Measurements from ENCODE around the gene SLC23A1. TPM values are rescaled to one million over a fixed set of nuclear protein-coding genes. Genes with fewer than 3 reads are reported as not detected.
A peak's percentile ranks its signal among the peaks of the same experiment; 100 is the strongest.

SLC23A1 gene
- total RNA-seq (not detected), polyA plus RNA-seq (under 1 TPM in 1 of 3 donors, not detected in 2; 0.03 TPM)
- long read RNA-seq, donor 1, result 0 reads
- long read RNA-seq, donor 2, result 0 reads

DNA sequence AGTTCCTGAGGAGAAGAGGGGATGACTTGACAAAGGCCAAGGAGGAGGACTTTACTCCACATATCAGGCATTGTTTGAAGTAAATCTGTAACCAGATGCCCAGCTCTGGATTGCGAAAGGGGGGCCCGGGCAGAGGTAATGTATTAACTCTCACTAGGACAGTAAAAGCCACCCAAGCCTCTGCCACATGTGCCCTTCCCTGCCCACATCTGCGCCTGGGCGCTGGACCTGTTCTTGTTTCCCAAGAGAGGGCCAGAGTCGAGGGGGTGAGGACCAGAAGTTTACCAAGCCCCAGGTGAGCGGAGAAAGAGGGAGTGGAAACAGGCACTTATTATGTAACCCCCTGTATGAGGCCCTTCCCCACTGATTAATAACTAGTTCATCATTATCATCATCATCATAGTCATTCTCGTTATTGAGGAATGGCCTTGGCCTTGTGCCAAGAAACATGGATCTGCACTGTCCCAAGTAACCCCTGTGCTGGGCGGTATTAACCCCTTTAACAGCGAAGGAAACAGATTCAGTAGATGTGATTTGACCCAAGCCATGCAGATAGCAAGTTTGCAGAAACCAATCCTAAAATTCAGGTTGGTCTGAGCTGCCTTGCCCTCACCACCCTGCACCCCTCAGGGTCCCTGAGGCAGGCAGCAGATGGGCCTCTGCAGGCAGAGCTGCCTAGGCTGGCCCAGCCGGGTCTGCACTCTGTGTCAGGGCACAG lies at the start of gene SLC23A1:
SLC23A1 (minus strand) TSS at position 23 of the 718 bp plus-strand sequence. CDS start 44 bp downstream, outside the sequence.
- DNase-seq (no peak), ATAC-seq (no peak)

DNA sequence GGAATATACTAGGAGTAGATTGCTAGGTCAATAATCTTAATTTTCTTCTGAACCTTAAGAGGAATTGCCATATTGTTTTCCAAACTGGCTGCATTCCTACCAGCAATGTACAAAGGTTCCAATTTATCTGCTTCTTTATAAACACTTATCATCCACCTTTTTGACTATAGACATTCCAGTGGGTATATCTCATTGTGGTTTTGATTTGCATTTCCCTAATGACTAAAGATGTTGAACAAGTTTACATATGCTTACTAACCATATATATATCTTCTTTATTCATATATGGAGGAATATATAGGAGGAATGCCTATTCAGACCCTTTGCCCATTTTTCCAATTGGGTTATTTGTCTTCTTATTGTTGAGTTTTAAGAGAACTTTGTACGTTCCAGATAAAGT lies 48.6 kb upstream of the SLC23A1 start:
- no peaks in the 10 kb centered on the region for H3K4me1 ChIP-seq
- no peaks in the 10 kb centered on the region for H3K27me3 ChIP-seq (ENCODE audit: insufficient read depth in 3 of 3, low read length in 2 of 3)
- WGBS, 3 donors, result 89 to 96% (median 96%) methylated on average over 1 of the region's 1 CpG
- DNase-seq, result no peak
- no peak overlapping the region for H3K27ac ChIP-seq
- TF ChIP-seq, protein P1, sequence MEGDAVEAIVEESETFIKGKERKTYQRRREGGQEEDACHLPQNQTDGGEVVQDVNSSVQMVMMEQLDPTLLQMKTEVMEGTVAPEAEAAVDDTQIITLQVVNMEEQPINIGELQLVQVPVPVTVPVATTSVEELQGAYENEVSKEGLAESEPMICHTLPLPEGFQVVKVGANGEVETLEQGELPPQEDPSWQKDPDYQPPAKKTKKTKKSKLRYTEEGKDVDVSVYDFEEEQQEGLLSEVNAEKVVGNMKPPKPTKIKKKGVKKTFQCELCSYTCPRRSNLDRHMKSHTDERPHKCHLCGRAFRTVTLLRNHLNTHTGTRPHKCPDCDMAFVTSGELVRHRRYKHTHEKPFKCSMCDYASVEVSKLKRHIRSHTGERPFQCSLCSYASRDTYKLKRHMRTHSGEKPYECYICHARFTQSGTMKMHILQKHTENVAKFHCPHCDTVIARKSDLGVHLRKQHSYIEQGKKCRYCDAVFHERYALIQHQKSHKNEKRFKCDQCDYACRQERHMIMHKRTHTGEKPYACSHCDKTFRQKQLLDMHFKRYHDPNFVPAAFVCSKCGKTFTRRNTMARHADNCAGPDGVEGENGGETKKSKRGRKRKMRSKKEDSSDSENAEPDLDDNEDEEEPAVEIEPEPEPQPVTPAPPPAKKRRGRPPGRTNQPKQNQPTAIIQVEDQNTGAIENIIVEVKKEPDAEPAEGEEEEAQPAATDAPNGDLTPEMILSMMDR (IDR thresholded peaks at IDR 0.05), result no peak
- H3K4me3 ChIP-seq, result no peak overlapping the region
- H3K9me3 ChIP-seq, result no peaks in the 10 kb centered on the region
- no peak for ATAC-seq
- H3K36me3 ChIP-seq (ENCODE audit: insufficient read depth in 1 of 2, low read depth in 1 of 2), result peaks cover 4 to 93% of the 10 kb centered on the region in 2 donors
- intact Hi-C loops (cut with DNase I), result no loop called here

More for the DNA sequence above, at the start of gene SLC23A1:
- peaks cover 8% of the 10 kb centered on the region for H3K4me1 ChIP-seq
- H3K36me3 ChIP-seq (ENCODE audit: insufficient read depth in 1 of 2, low read depth in 1 of 2), result no peaks in the 10 kb centered on the region
- H3K9me3 ChIP-seq, result no peaks in the 10 kb centered on the region
- WGBS, 3 donors, result 67 to 73% (median 72%) methylated on average over 10 of the region's 10 CpGs
- H3K27ac ChIP-seq, result no peak within 1 kb of the TSS
- no peak within 1 kb of the TSS for H3K4me3 ChIP-seq
- TF ChIP-seq, protein P1 (IDR thresholded peaks at IDR 0.05), result no peak
- intact Hi-C loops (cut with DNase I), result no loop called here
- no peaks in the 10 kb centered on the region for H3K27me3 ChIP-seq (ENCODE audit: insufficient read depth in 3 of 3, low read length in 2 of 3)

DNA sequence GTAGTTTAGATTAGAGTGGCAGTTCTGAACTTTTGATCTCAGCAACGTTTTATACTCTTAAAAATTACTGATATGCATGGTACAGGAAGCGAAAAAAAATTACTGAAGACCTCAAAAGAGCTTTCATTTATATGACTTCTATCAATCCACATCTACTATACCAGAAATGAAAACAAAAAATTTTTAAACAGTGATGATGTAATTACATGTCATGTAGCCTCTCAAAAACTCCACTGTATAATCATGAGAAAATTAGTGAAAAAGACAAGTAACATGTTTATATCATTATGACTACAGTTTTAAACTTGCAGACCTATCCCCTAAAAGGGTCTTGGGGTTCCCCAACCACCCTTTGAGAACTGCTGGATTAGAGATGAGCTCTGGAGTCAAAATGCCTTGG lies 46.9 kb upstream of the SLC23A1 start:
- no peaks in the 10 kb centered on the region for H3K27me3 ChIP-seq (ENCODE audit: insufficient read depth in 3 of 3, low read length in 2 of 3)
- no peaks in the 10 kb centered on the region for H3K9me3 ChIP-seq
- peaks cover 13% of the 10 kb centered on the region for H3K4me1 ChIP-seq
- DNase-seq (no peak), ATAC-seq (no peak)
- no peak overlapping the region for H3K4me3 ChIP-seq
- TF ChIP-seq, protein P1 (IDR thresholded peaks at IDR 0.05), result no peak
- peaks cover 4 to 93% of the 10 kb centered on the region in 2 donors for H3K36me3 ChIP-seq (ENCODE audit: insufficient read depth in 1 of 2, low read depth in 1 of 2)
- intact Hi-C loops (cut with DNase I), result no loop called here
- H3K27ac ChIP-seq, result no peak overlapping the region
- WGBS, 3 donors, result 89 to 95% (median 93%) methylated on average over 2 of the region's 2 CpGs

DNA sequence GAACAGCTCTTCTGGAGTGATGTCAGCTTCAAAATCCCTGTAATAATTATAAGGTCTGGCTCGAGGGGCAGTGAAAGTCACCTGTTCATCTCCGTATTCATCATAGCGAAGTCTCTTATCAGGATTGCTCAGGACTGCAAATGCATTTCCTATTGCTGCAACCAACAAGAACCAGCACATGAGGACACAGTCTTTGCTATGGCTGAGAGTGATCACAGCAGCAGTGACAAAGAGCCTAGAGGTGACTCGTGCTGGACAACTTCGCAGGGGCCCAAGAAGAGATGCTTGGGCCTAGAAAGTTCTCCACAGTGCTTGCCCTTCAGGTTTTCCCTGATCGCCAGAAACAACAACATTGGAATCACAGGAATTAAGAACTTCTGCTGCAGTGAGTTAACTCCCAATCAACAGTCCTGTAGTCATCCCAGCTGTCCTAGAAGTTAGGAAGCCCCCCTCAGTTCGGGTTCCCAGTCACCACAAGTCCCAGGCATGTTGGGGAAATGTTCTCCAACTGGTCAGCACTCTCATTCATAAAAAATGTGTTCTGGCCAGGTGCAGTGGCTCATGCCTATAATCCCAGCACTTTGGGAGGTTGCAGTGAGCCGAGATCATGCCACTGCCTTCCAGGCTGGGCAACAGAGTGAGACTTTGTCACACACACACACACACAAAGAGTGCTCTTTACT lies 43.2 kb upstream of the SLC23A1 start:
- WGBS, 3 donors, result 46 to 72% (median 52%) methylated on average over 8 of the region's 8 CpGs
- intact Hi-C loops (cut with DNase I), result no loop called here
- ATAC-seq (peak; percentile 35 to 54 (median 46)), DNase-seq (no peak)
- H3K9me3 ChIP-seq, result no peaks in the 10 kb centered on the region
- H3K4me3 ChIP-seq, result no peak overlapping the region
- H3K27me3 ChIP-seq (ENCODE audit: insufficient read depth in 3 of 3, low read length in 2 of 3), result no peaks in the 10 kb centered on the region
- peak overlapping the region; percentile 63 for H3K27ac ChIP-seq
- H3K4me1 ChIP-seq, result peaks cover 13% of the 10 kb centered on the region
- H3K36me3 ChIP-seq (ENCODE audit: insufficient read depth in 1 of 2, low read depth in 1 of 2), result peaks cover 4 to 82% of the 10 kb centered on the region in 2 donors
- TF ChIP-seq, protein P1 (IDR thresholded peaks at IDR 0.05), result no peak

Data from psoas muscle (tissue), 8 donors.